ENCODE results near the gene CTSG. TPM values are rescaled to one million over a fixed set of nuclear protein-coding genes. Genes with fewer than 3 reads are reported as not detected.
"Not testable (repeated sequence)": the region's sequence is repeated elsewhere in the genome, so short reads cannot be mapped to it uniquely, and the experiment has no call there.

Gene CTSG
- total RNA-seq, 4 donors from 2014 or later: 1.9 to 4.0 TPM; not detected in 2

- no peaks in the 10 kb centered on the region for H3K27me3 ChIP-seq
- H3K36me3 ChIP-seq: no peaks in the 10 kb centered on the region
- no peak for TF ChIP-seq POLR2A (IDR thresholded peaks at IDR 0.05)
- no peak for TF ChIP-seq CTCF (IDR thresholded peaks at IDR 0.05)
- H3K27ac ChIP-seq: no peak overlapping the region
- no peak overlapping the region for H3K4me3 ChIP-seq
- H3K9me3 ChIP-seq: no peaks in the 10 kb centered on the region
- H3K4me1 ChIP-seq: no peaks in the 10 kb centered on the region
- DNase-seq: no peak
- intact Hi-C loops (cut with DNase I; ENCODE audit: low total_unique reads): no loop called here
Observed at GRCh38 chr14:24595073-24595808, 19.2 kb upstream of the CTSG start.

- DNase-seq; H3K27me3 ChIP-seq; H3K9me3 ChIP-seq; H3K4me3 ChIP-seq; H3K27ac ChIP-seq; H3K4me1 ChIP-seq; H3K36me3 ChIP-seq; intact Hi-C loops (cut with DNase I; ENCODE audit: low total_unique reads): not testable (repeated sequence)
Observed at GRCh38 chr14:24591004-24591403, 15.0 kb upstream of the CTSG start.

- H3K4me3 ChIP-seq; H3K27ac ChIP-seq; H3K9me3 ChIP-seq; intact Hi-C loops (cut with DNase I; ENCODE audit: low total_unique reads); H3K36me3 ChIP-seq; H3K4me1 ChIP-seq; H3K27me3 ChIP-seq; DNase-seq: not testable (repeated sequence)
Observed at GRCh38 chr14:24584402-24584801, 8.4 kb upstream of the CTSG start.

GRCh38 chr14:24578558-24578957, 2.5 kb upstream of the CTSG start:
- Histone ChIP-seq H3K9me3 (no peaks in the 10 kb centered on the region), H3K36me3 (no peaks in the 10 kb centered on the region), H3K4me3 (no peak overlapping the region), H3K4me1 (no peaks in the 10 kb centered on the region), H3K27me3 (no peaks in the 10 kb centered on the region), H3K27ac (no peak overlapping the region)
- intact Hi-C loops (cut with DNase I; ENCODE audit: low total_unique reads): no loop called here
- TF ChIP-seq CTCF (IDR thresholded peaks at IDR 0.05): no peak
- no peak for TF ChIP-seq POLR2A (IDR thresholded peaks at IDR 0.05)
- no peak for DNase-seq

- intact Hi-C loops (cut with DNase I; ENCODE audit: low total_unique reads): no loop called here
- TF ChIP-seq POLR2A (IDR thresholded peaks at IDR 0.05) (no peak), CTCF (IDR thresholded peaks at IDR 0.05) (no peak)
- no peak for DNase-seq
Observed at GRCh38 chr14:24576771-24577170, 721 bp upstream of the CTSG start.

GRCh38 chr14:24574206-24574774, 1.8 kb downstream of the CTSG start:
- Histone ChIP-seq H3K27ac (no peak overlapping the region), H3K4me3 (no peak overlapping the region), H3K27me3 (no peaks in the 10 kb centered on the region), H3K36me3 (no peaks in the 10 kb centered on the region), H3K9me3 (peaks cover 0 to 3% of the 10 kb centered on the region in 2 donors), H3K4me1 (no peaks in the 10 kb centered on the region)
- intact Hi-C loops (cut with DNase I; ENCODE audit: low total_unique reads): no loop called here
- DNase-seq: no peak
- no peak for TF ChIP-seq POLR2A (IDR thresholded peaks at IDR 0.05)
- TF ChIP-seq CTCF (IDR thresholded peaks at IDR 0.05): no peak

More at GRCh38 chr14:24576771-24577170, 721 bp upstream of the CTSG start:
- no peaks in the 10 kb centered on the region for H3K4me1 ChIP-seq
- no peaks in the 10 kb centered on the region for H3K9me3 ChIP-seq
- H3K36me3 ChIP-seq: no peaks in the 10 kb centered on the region
- H3K27ac ChIP-seq: no peak overlapping the region
- no peak overlapping the region for H3K4me3 ChIP-seq
- H3K27me3 ChIP-seq: no peaks in the 10 kb centered on the region
